GM12873 (cell line): ENCODE data around the gene C5orf58.

Source experiments
- CTCF ChIP-seq: IDR thresholded peaks from 2 replicates; pipeline ENCODE4 v1.5.1; 2012; ENCODE audit warnings: low read depth, mild to moderate bottlenecking, moderate library complexity, low read length, control low read depth; ENCODE audit not compliant: insufficient read depth; ENCODE audit errors: missing control alignments

Gene C5orf58

GRCh38 chr5:170223360-170223759, 9.4 kb upstream of the C5orf58 start:
- TF ChIP-seq CTCF, result no peak

GRCh38 chr5:170223906-170224305, 8.9 kb upstream of the C5orf58 start:
- TF ChIP-seq CTCF, result no peak

- TF ChIP-seq CTCF, result peak; percentile 74
Observed at GRCh38 chr5:170225326-170226128, 7.3 kb upstream of the C5orf58 start.

- no peak for TF ChIP-seq CTCF
Observed at GRCh38 chr5:170226129-170226615, 6.6 kb upstream of the C5orf58 start.

GRCh38 chr5:170226661-170227060, 6.1 kb upstream of the C5orf58 start:
- TF ChIP-seq CTCF, result no peak

GRCh38 chr5:170228762-170229435, 3.9 kb upstream of the C5orf58 start:
- no peak for TF ChIP-seq CTCF

- no peak for TF ChIP-seq CTCF
Observed at GRCh38 chr5:170233358-170233892, 640 bp downstream of the C5orf58 start.
